ENCODE data around the gene VGLL4.

DNA sequence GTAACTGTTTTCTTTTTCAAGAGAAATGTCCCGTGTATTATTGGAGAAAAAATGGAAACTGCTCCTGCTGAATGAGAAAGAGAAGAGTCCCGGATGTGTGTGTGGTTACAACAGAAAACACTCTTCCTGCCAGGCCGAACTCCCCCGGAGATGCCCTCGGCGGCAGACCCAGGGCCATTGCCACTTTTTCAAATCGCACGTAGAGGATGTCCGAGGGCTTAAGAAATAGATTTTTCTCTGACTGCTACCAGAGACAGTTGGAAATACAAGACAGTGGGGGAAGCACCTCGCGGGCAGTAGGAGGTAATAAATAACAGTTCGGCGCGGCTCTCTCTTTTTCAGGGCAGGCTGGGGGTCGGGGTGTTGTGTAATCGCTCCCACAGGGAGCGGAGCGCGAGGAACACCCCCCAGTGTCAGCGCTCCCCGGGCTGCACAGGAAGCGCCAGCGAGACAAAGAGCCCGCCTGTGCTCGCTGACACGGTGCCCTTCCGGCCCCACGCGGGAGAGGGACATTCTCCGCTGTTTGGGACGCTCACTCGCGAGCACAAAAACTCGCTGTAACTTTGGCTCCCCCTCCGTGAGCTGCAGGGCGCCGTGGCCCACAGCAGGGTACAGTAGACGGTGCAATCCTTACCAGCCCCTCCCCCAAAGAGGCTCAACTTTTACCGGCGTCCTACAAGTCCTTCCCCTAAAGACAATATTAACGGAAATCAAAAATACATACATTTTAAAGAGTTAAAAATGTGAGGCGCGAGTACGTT is 1.1 kb downstream of the VGLL4 start:
- TF ChIP-seq CTCF (IDR thresholded peaks at IDR 0.05; ENCODE audit: poor library complexity, severe bottlenecking) = no peak
- TF ChIP-seq REST (IDR thresholded peaks at IDR 0.05; ENCODE audit: borderline replicate concordance) = peak; percentile 69
